Right cardiac atrium (tissue), 5 donors: ENCODE measurements around the gene LRRC1. TPM values are rescaled to one million over a fixed set of nuclear protein-coding genes. Genes with fewer than 3 reads are reported as not detected.

Experiments used
- ATAC-seq, 2 donors: fragments of 200-7000 bp; cut with Tn5 transposase; one replicate each; pipeline versions ENCODE4 v1.8.0 to v1.9.1; 2020; ENCODE audit warnings: moderate library complexity in 2 of 2, mild to moderate bottlenecking in 1 of 2
- DNase-seq, 3 donors: peaks; one replicate each; pipeline ENCODE4 v3.0.0-alpha.2; 2020
- H3K27ac ChIP-seq: one replicate; pipeline ENCODE4 v1.5.1; 2013; ENCODE audit warnings: mild to moderate bottlenecking, low read length, control low read depth, moderate library complexity
- H3K27me3 ChIP-seq: one replicate; pipeline ENCODE4 v1.6.1; 2013; ENCODE audit not compliant: control insufficient read depth, insufficient read depth
- H3K4me1 ChIP-seq: one replicate; pipeline ENCODE4 v1.6.1; 2013; ENCODE audit warnings: low read length; ENCODE audit not compliant: control insufficient read depth, insufficient read depth
- H3K4me3 ChIP-seq: one replicate; pipeline ENCODE4 v1.5.1; 2013; ENCODE audit warnings: low read length, control low read depth
- H3K9me3 ChIP-seq: one replicate; pipeline ENCODE4 v1.6.1; 2013; ENCODE audit warnings: low read length; ENCODE audit not compliant: control insufficient read depth
- WGBS: extraction: QIAGEN DNeasy Blood & Tissue Kit; methylation state at CpG from one replicate; pipeline ENCODE4 v1.1.7; 2013; 5-methylcytosine and 5-hydroxymethylcytosine counted together
- intact Hi-C, 4 donors: fragments of 100-400 bp; cut with DNase I; formaldehyde crosslinking; loops; one replicate each; pipeline versions ENCODE4 v1.11.0 to v1.14.0; 2022 to 2023
- polyA plus RNA-seq: library from polyadenylated mRNA; stranded (reverse); fragments of 200-250 nt; gene quantifications from one replicate; pipeline ENCODE4 v1.2.3, GENCODE V29; 2013
- total RNA-seq, 4 donors: library from RNA; stranded (reverse); fragmentation: NEBNext Ultra II Directional; extraction: Animal tissue kit (Norgen Biotek cat#: 25700); gene quantifications; one replicate each; pipeline ENCODE4 v1.2.1, GENCODE V29; 2021
- donor health status: healthy with polysubstance abuse.
- donor health status: DM: no; HTN: yes; CAD: no.
- donor health status: DM: no; HTN: no; CAD: no.
- donor health status: DM: no; HTN: yes; CAD: no; lungs with severe emphysema.
- donor health status: DM: yes; HTN: yes; CAD: no.

The LRRC1 gene
- total and polyA plus RNA-seq, 5 donors = 1.9 to 3.6 (median 3.2) TPM

GRCh38 chr6:53850527-53850926 lies 55.7 kb downstream of the LRRC1 start:
- WGBS = 94% methylated on average over 2 of the region's 2 CpGs
- DNase-seq (no peak), ATAC-seq (no peak)
- H3K27me3 ChIP-seq = no peaks in the 10 kb centered on the region
- H3K27ac ChIP-seq = no peak overlapping the region
- intact Hi-C loops = no loop called here
- H3K9me3 ChIP-seq = no peaks in the 10 kb centered on the region
- H3K4me3 ChIP-seq = no peak overlapping the region
- peaks cover 6% of the 10 kb centered on the region for H3K4me1 ChIP-seq

GRCh38 chr6:53851561-53851960 lies 56.8 kb downstream of the LRRC1 start:
- WGBS = 95% methylated on average over 2 of the region's 2 CpGs
- DNase-seq = no peak
- peaks cover 10% of the 10 kb centered on the region for H3K4me1 ChIP-seq
- H3K4me3 ChIP-seq = no peak overlapping the region
- H3K27ac ChIP-seq = no peak overlapping the region
- no peaks in the 10 kb centered on the region for H3K27me3 ChIP-seq
- intact Hi-C loops = no loop called here
- ATAC-seq = no peak
- no peaks in the 10 kb centered on the region for H3K9me3 ChIP-seq

- DNase-seq (no peak), ATAC-seq (no peak)
- Histone ChIP-seq H3K9me3 (no peaks in the 10 kb centered on the region), H3K27ac (no peak overlapping the region), H3K4me1 (peaks cover 17% of the 10 kb centered on the region), H3K27me3 (no peaks in the 10 kb centered on the region), H3K4me3 (no peak overlapping the region)
- 79% methylated on average over 2 of the region's 2 CpGs for WGBS
- intact Hi-C loops = no loop called here
Measured at GRCh38 chr6:53852805-53853204, 58.0 kb downstream of the LRRC1 start.

- peaks cover 18% of the 10 kb centered on the region for H3K4me1 ChIP-seq
- H3K9me3 ChIP-seq = no peaks in the 10 kb centered on the region
- ATAC-seq = no peak
- H3K4me3 ChIP-seq = no peak overlapping the region
- no peak overlapping the region for H3K27ac ChIP-seq
- DNase-seq = no peak
- no peaks in the 10 kb centered on the region for H3K27me3 ChIP-seq
- WGBS = 74% methylated on average over 5 of the region's 5 CpGs
- intact Hi-C loops = no loop called here
Measured at GRCh38 chr6:53854843-53855567, 60.2 kb downstream of the LRRC1 start.

GRCh38 chr6:53855940-53856339 lies 61.1 kb downstream of the LRRC1 start:
- Histone ChIP-seq H3K27me3 (no peaks in the 10 kb centered on the region), H3K4me1 (peaks cover 18% of the 10 kb centered on the region), H3K4me3 (no peak overlapping the region), H3K27ac (no peak overlapping the region), H3K9me3 (no peaks in the 10 kb centered on the region)
- intact Hi-C loops = no loop called here
- DNase-seq = no peak
- 9% methylated on average over 2 of the region's 2 CpGs for WGBS
- peak in 1 of 2 donors; percentile 66 for ATAC-seq

GRCh38 chr6:53857318-53858094 lies 62.7 kb downstream of the LRRC1 start:
- ATAC-seq (peak in 1 of 2 donors; percentile 8), DNase-seq (no peak)
- intact Hi-C loops = no loop called here
- H3K4me3 ChIP-seq = no peak overlapping the region
- WGBS = 67% methylated on average over 8 of the region's 8 CpGs
- H3K27me3 ChIP-seq = no peaks in the 10 kb centered on the region
- H3K4me1 ChIP-seq = peaks cover 18% of the 10 kb centered on the region
- H3K27ac ChIP-seq = no peak overlapping the region
- no peaks in the 10 kb centered on the region for H3K9me3 ChIP-seq

GRCh38 chr6:53858196-53858595 lies 63.4 kb downstream of the LRRC1 start:
- intact Hi-C loops = no loop called here
- no peaks in the 10 kb centered on the region for H3K9me3 ChIP-seq
- no peaks in the 10 kb centered on the region for H3K27me3 ChIP-seq
- no peak overlapping the region for H3K4me3 ChIP-seq
- H3K27ac ChIP-seq = no peak overlapping the region
- DNase-seq (peak in 1 of 3 donors; percentile 52), ATAC-seq (no peak)
- peaks cover 18% of the 10 kb centered on the region for H3K4me1 ChIP-seq

- 24% methylated on average over 3 of the region's 3 CpGs for WGBS
- no peaks in the 10 kb centered on the region for H3K9me3 ChIP-seq
- H3K27ac ChIP-seq = no peak overlapping the region
- intact Hi-C loops = no loop called here
- no peaks in the 10 kb centered on the region for H3K27me3 ChIP-seq
- DNase-seq = no peak
- ATAC-seq = no peak
- H3K4me1 ChIP-seq = peaks cover 19% of the 10 kb centered on the region
- H3K4me3 ChIP-seq = no peak overlapping the region
Measured at GRCh38 chr6:53858913-53859312, 64.1 kb downstream of the LRRC1 start.

GRCh38 chr6:53860511-53860910 lies 65.7 kb downstream of the LRRC1 start:
- Histone ChIP-seq H3K27ac (no peak overlapping the region), H3K27me3 (no peaks in the 10 kb centered on the region), H3K4me1 (peaks cover 19% of the 10 kb centered on the region), H3K4me3 (no peak overlapping the region), H3K9me3 (no peaks in the 10 kb centered on the region)
- ATAC-seq (no peak), DNase-seq (no peak)
- intact Hi-C loops = no loop called here
- WGBS = 89% methylated on average over 2 of the region's 2 CpGs

GRCh38 chr6:53861518-53861917 lies 66.7 kb downstream of the LRRC1 start:
- WGBS = 92% methylated on average over 3 of the region's 3 CpGs
- DNase-seq = no peak
- no peak for ATAC-seq
- Histone ChIP-seq H3K9me3 (no peaks in the 10 kb centered on the region), H3K27ac (peak overlapping the region; percentile 19), H3K4me1 (peaks cover 12% of the 10 kb centered on the region), H3K4me3 (no peak overlapping the region), H3K27me3 (no peaks in the 10 kb centered on the region)
- intact Hi-C loops = no loop called here

GRCh38 chr6:53862662-53863462 lies 68.1 kb downstream of the LRRC1 start:
- WGBS = 52% methylated on average over 7 of the region's 7 CpGs
- no peaks in the 10 kb centered on the region for H3K9me3 ChIP-seq
- intact Hi-C loops = no loop called here
- ATAC-seq (peak; percentile 35 to 73), DNase-seq (no peak)
- H3K4me1 ChIP-seq = peaks cover 5% of the 10 kb centered on the region
- no peak overlapping the region for H3K27ac ChIP-seq
- no peak overlapping the region for H3K4me3 ChIP-seq
- H3K27me3 ChIP-seq = no peaks in the 10 kb centered on the region
